Omental fat pad (tissue), 4 donors: ENCODE results near the gene PMS2. TPM values are rescaled to one million over a fixed set of nuclear protein-coding genes. Genes with fewer than 3 reads are reported as not detected.

Source experiments
- ATAC-seq: fragments of 150-250 bp; one replicate; pipeline ENCODE4 v1.9.1; 2016; ENCODE audit warnings: mild to moderate bottlenecking, moderate library complexity; ENCODE audit not compliant: low FRiP score
- DNase-seq: peaks from one replicate; pipeline ENCODE4 v3.0.0-alpha.2; 2019; ENCODE audit warnings: low spot score
- CTCF ChIP-seq, 3 donors: fragments of 450-650 bp; IDR thresholded peaks; one replicate each; pipeline ENCODE4 v1.5.1; 2016 to 2017; ENCODE audit warnings: antibody characterized with exemption in 3 of 3, mild to moderate bottlenecking in 3 of 3, moderate library complexity in 2 of 3
- total RNA-seq, 4 donors: library from RNA; depleted of rRNA; stranded (reverse); fragments of >200 nt; gene quantifications; one replicate each; pipeline ENCODE4 v1.1.0, GENCODE V29; 2016

PMS2 gene
- total RNA-seq, 4 donors from 2014 or later, result 7.4 to 15.1 (median 8.4) TPM

- DNase-seq (no peak), ATAC-seq (no peak)
- no peak for TF ChIP-seq CTCF (IDR thresholded peaks at IDR 0.05)
Observed at GRCh38 chr7:6032641-6033040, 23.8 kb upstream of the PMS2 start.

GRCh38 chr7:6032167-6032566 lies 23.3 kb upstream of the PMS2 start:
- no peak for TF ChIP-seq CTCF (IDR thresholded peaks at IDR 0.05)
- ATAC-seq (no peak), DNase-seq (no peak)

- no peak for TF ChIP-seq CTCF (IDR thresholded peaks at IDR 0.05)
- ATAC-seq (no peak), DNase-seq (no peak)
Observed at GRCh38 chr7:6031567-6031966, 22.7 kb upstream of the PMS2 start.

GRCh38 chr7:6030988-6031387 lies 22.1 kb upstream of the PMS2 start, which contains the start of gene ANKRD61:
Gene ANKRD61 (plus strand): TSS chr7:6031376. CDS start chr7:6031376, 0 bp downstream.
- no peak for TF ChIP-seq CTCF (IDR thresholded peaks at IDR 0.05)
- no peak for ATAC-seq
- no peak for DNase-seq

- DNase-seq (no peak), ATAC-seq (no peak)
- TF ChIP-seq CTCF (IDR thresholded peaks at IDR 0.05), result no peak
Observed at GRCh38 chr7:6028563-6028962, 19.7 kb upstream of the PMS2 start.

GRCh38 chr7:6027806-6028365 lies 19.0 kb upstream of the PMS2 start:
- DNase-seq (no peak), ATAC-seq (no peak)
- no peak for TF ChIP-seq CTCF (IDR thresholded peaks at IDR 0.05)

GRCh38 chr7:6026820-6027311 lies 18.0 kb upstream of the PMS2 start:
- DNase-seq (no peak), ATAC-seq (no peak)
- no peak for TF ChIP-seq CTCF (IDR thresholded peaks at IDR 0.05)
